HEK293 (cell line): ENCODE measurements around the gene SLC6A1.

ENCODE experiments used
- CTCF ChIA-PET: fragments of 350-600 bp; formaldehyde crosslinking; extraction: SDS; loops from one replicate; lab custom pipeline; 2021; ENCODE audit warnings: antibody characterized with exemption; lab: Yijun Ruan, JAX
- POLR2A ChIA-PET: fragments of 300-600 bp; formaldehyde crosslinking; extraction: SDS; loops from one replicate; lab custom pipeline; 2020; ENCODE audit warnings: antibody characterized with exemption, inconsistent platforms; lab: Yijun Ruan, JAX
- H3K27ac ChIP-seq: fragments of 200-500 bp; sonication (Bioruptor generic); 2 replicates; pipeline ENCODE4 v1.5.1; 2014; ENCODE audit warnings: low read depth, low read length, control low read depth, inconsistent platforms; ENCODE audit errors: extremely low read depth
- H3K36me3 ChIP-seq, 2 experiments: fragments of 200-500 bp in 1 of 2; sonication (Bioruptor generic) in 1 of 2; 1 replicate in 1 of 2; 2 replicates in 1 of 2; pipeline ENCODE4 v1.5.1; 2014 to 2017; ENCODE audit warnings: inconsistent platforms in 2 of 2, low read length in 2 of 2; ENCODE audit not compliant: control insufficient read depth in 2 of 2, insufficient read depth in 1 of 2
- H3K4me1 ChIP-seq: fragments of 200-500 bp; sonication (Bioruptor generic); 2 replicates; pipeline ENCODE4 v1.5.1; 2014; ENCODE audit warnings: mild to moderate bottlenecking, low read length, inconsistent platforms; ENCODE audit not compliant: control insufficient read depth, insufficient read depth
- H3K4me3 ChIP-seq: 2 replicates; pipeline ENCODE4 v1.5.1; 2011; ENCODE audit warnings: low read depth, mild to moderate bottlenecking, control low read depth, low read length, moderate library complexity
- H3K9me3 ChIP-seq: fragments of 200-500 bp; sonication (Bioruptor generic); 2 replicates; pipeline ENCODE4 v1.5.1; 2014; ENCODE audit warnings: low read depth, low read length, inconsistent platforms; ENCODE audit not compliant: control insufficient read depth, insufficient read depth
- BCL11A ChIP-seq: fragments of 450-650 bp; formaldehyde crosslinking; IDR thresholded peaks from 2 replicates; pipeline ENCODE4 v1.5.1; 2016; ENCODE audit warnings: low read depth, missing biosample characterization, missing genetic modification characterization
- BCL6B ChIP-seq: fragments of 450-650 bp; formaldehyde crosslinking; IDR thresholded peaks from 2 replicates; pipeline ENCODE4 v1.5.1; 2017; ENCODE audit warnings: missing biosample characterization, missing genetic modification characterization
- GLI2 ChIP-seq: fragments of 450-650 bp; formaldehyde crosslinking; IDR thresholded peaks from 2 replicates; pipeline ENCODE4; 2017; ENCODE audit warnings: missing biosample characterization, missing genetic modification characterization, low read depth, borderline replicate concordance
- KLF10 ChIP-seq: fragments of 450-650 bp; IDR thresholded peaks from 2 replicates; pipeline ENCODE4 v1.5.1; 2018; ENCODE audit warnings: missing biosample characterization, mild to moderate bottlenecking, missing genetic modification characterization
- KLF16 ChIP-seq: fragments of 450-650 bp; formaldehyde crosslinking; IDR thresholded peaks from 2 replicates; pipeline ENCODE4 v1.5.1; 2017; ENCODE audit warnings: missing biosample characterization, missing genetic modification characterization
- MZF1 ChIP-seq: fragments of 450-650 bp; formaldehyde crosslinking; IDR thresholded peaks from 2 replicates; pipeline ENCODE4 v1.5.1; 2017; ENCODE audit warnings: missing biosample characterization, missing genetic modification characterization, borderline replicate concordance
- ZBTB20 ChIP-seq: fragments of 450-650 bp; formaldehyde crosslinking; IDR thresholded peaks from 2 replicates; pipeline ENCODE4 v1.5.1; 2016; ENCODE audit warnings: missing biosample characterization, missing genetic modification characterization
- ZFP37 ChIP-seq: fragments of 450-650 bp; formaldehyde crosslinking; IDR thresholded peaks from 2 replicates; pipeline ENCODE4 v1.5.1; 2016; ENCODE audit warnings: missing biosample characterization, missing genetic modification characterization
- ZNF140 ChIP-seq: fragments of 450-650 bp; formaldehyde crosslinking; IDR thresholded peaks from 2 replicates; pipeline ENCODE4 v1.5.1; 2016; ENCODE audit warnings: missing biosample characterization, missing genetic modification characterization
- ZNF146 ChIP-seq: fragments of 450-650 bp; formaldehyde crosslinking; IDR thresholded peaks from 2 replicates; pipeline ENCODE4 v1.5.1; 2016; ENCODE audit warnings: missing biosample characterization, missing genetic modification characterization
- ZNF214 ChIP-seq: fragments of 450-650 bp; formaldehyde crosslinking; IDR thresholded peaks from 2 replicates; pipeline ENCODE4 v1.5.1; 2017; ENCODE audit warnings: missing biosample characterization, mild to moderate bottlenecking, missing genetic modification characterization, borderline replicate concordance
- ZNF248 ChIP-seq: fragments of 450-650 bp; formaldehyde crosslinking; IDR thresholded peaks from 2 replicates; pipeline ENCODE4 v1.5.1; 2017; ENCODE audit warnings: missing biosample characterization, missing genetic modification characterization
- ZNF266 ChIP-seq: fragments of 450-650 bp; formaldehyde crosslinking; IDR thresholded peaks from 2 replicates; pipeline ENCODE4 v1.5.1; 2016; ENCODE audit warnings: missing biosample characterization, missing genetic modification characterization, low read depth
- ZNF324 ChIP-seq: fragments of 450-650 bp; formaldehyde crosslinking; IDR thresholded peaks from 2 replicates; pipeline ENCODE4 v1.5.1; 2016; ENCODE audit warnings: missing biosample characterization, missing genetic modification characterization
- ZNF350 ChIP-seq: fragments of 450-650 bp; formaldehyde crosslinking; IDR thresholded peaks from 2 replicates; pipeline ENCODE4 v1.5.0; 2017; ENCODE audit warnings: missing biosample characterization, mild to moderate bottlenecking, missing genetic modification characterization
- ZNF416 ChIP-seq: fragments of 450-650 bp; formaldehyde crosslinking; IDR thresholded peaks from 2 replicates; pipeline ENCODE4 v1.5.1; 2016; ENCODE audit warnings: missing biosample characterization, missing genetic modification characterization
- ZNF48 ChIP-seq: fragments of 450-650 bp; formaldehyde crosslinking; IDR thresholded peaks from 2 replicates; pipeline ENCODE4 v1.5.1; 2016; ENCODE audit warnings: missing biosample characterization, missing genetic modification characterization
- ZNF514 ChIP-seq: fragments of 450-650 bp; formaldehyde crosslinking; IDR thresholded peaks from 2 replicates; pipeline ENCODE4 v1.5.1; 2016; ENCODE audit warnings: missing biosample characterization, missing genetic modification characterization
- ZNF521 ChIP-seq: fragments of 450-650 bp; formaldehyde crosslinking; IDR thresholded peaks from 2 replicates; pipeline ENCODE4 v1.5.1; 2017; ENCODE audit warnings: missing biosample characterization, mild to moderate bottlenecking, missing genetic modification characterization
- ZNF544 ChIP-seq: fragments of 450-650 bp; formaldehyde crosslinking; IDR thresholded peaks from 2 replicates; pipeline ENCODE4 v1.5.0; 2017; ENCODE audit warnings: missing biosample characterization, missing genetic modification characterization
- ZNF549 ChIP-seq: fragments of 450-650 bp; IDR thresholded peaks from 2 replicates; pipeline ENCODE4 v1.5.1; 2018; ENCODE audit warnings: missing biosample characterization, missing genetic modification characterization, mild to moderate bottlenecking, inconsistent platforms, moderate library complexity
- ZNF558 ChIP-seq: fragments of 450-650 bp; formaldehyde crosslinking; IDR thresholded peaks from 2 replicates; pipeline ENCODE4 v1.5.1; 2016; ENCODE audit warnings: missing biosample characterization, missing genetic modification characterization
- ZNF670 ChIP-seq: fragments of 450-650 bp; formaldehyde crosslinking; IDR thresholded peaks from 2 replicates; pipeline ENCODE4 v1.5.1; 2016; ENCODE audit warnings: missing biosample characterization, missing genetic modification characterization, low read depth
- ZNF677 ChIP-seq: fragments of 450-650 bp; IDR thresholded peaks from 2 replicates; pipeline ENCODE4 v1.5.0; 2018; ENCODE audit warnings: missing biosample characterization, mild to moderate bottlenecking, missing genetic modification characterization, moderate library complexity
- ZNF768 ChIP-seq: fragments of 450-650 bp; formaldehyde crosslinking; IDR thresholded peaks from 2 replicates; pipeline ENCODE4 v1.5.1; 2018; ENCODE audit warnings: missing biosample characterization, mild to moderate bottlenecking, missing genetic modification characterization
- ZNF791 ChIP-seq: fragments of 450-650 bp; formaldehyde crosslinking; IDR thresholded peaks from 2 replicates; pipeline ENCODE4 v1.5.1; 2016; ENCODE audit warnings: missing biosample characterization, missing genetic modification characterization
- ZSCAN30 ChIP-seq: fragments of 450-650 bp; IDR thresholded peaks from 2 replicates; pipeline ENCODE4 v1.5.1; 2018; ENCODE audit warnings: missing biosample characterization, mild to moderate bottlenecking, missing genetic modification characterization, moderate library complexity
- TF ChIP-seq, protein P1 (sequence below): fragments of 450-650 bp; formaldehyde crosslinking; IDR thresholded peaks from 2 replicates; pipeline ENCODE4 v1.5.1; 2016; ENCODE audit warnings: missing biosample characterization, missing genetic modification characterization
- TF ChIP-seq, protein P2 (sequence below): fragments of 450-650 bp; formaldehyde crosslinking; IDR thresholded peaks from 2 replicates; pipeline ENCODE4 v1.5.1; 2016; ENCODE audit warnings: missing biosample characterization, missing genetic modification characterization

The SLC6A1 gene

GRCh38 chr3:11071096-11071755 is 78.7 kb downstream of the SLC6A1 start:
- Histone ChIP-seq H3K4me3 (no peak overlapping the region), H3K36me3 (no peaks in the 10 kb centered on the region), H3K9me3 (no peaks in the 10 kb centered on the region), H3K4me1 (no peaks in the 10 kb centered on the region), H3K27ac (no peak overlapping the region)
- ChIA-PET CTCF (interaction anchor here (0.6 to 2.4 kb wide), 2 partner anchors 11 to 120 kb away, joined by 4 to 16 read pairs; no protein-coding TSS in a partner anchor), POLR2A (no interaction called here)
- TF ChIP-seq ZNF670 (tag by site-specific recombination) (no peak), ZNF48 (tag by site-specific recombination) (no peak), ZNF768 (tag by site-specific recombination) (no peak), ZNF146 (tag by site-specific recombination) (no peak), BCL11A (tag by site-specific recombination) (no peak), BCL6B (tag by site-specific recombination) (no peak), ZNF521 (tag by site-specific recombination) (no peak), ZFP37 (tag by site-specific recombination) (no peak), ZNF791 (tag by site-specific recombination) (no peak), MZF1 (tag by site-specific recombination) (no peak), ZNF514 (tag by site-specific recombination) (no peak), ZNF350 (tag by site-specific recombination) (no peak)
- TF ChIP-seq, protein P1, sequence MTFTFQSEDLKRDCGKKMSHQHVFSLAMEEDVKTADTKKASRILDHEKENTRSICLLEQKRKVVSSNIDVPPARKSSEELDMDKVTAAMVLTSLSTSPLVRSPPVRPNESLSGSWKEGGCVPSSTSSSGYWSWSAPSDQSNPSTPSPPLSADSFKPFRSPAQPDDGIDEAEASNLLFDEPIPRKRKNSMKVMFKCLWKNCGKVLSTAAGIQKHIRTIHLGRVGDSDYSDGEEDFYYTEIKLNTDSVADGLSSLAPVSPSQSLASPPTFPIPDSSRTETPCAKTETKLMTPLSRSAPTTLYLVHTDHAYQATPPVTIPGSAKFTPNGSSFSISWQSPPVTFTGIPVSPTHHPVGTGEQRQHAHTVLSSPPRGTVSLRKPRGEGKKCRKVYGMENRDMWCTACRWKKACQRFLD (tag by site-specific recombination): no peak

DNA sequence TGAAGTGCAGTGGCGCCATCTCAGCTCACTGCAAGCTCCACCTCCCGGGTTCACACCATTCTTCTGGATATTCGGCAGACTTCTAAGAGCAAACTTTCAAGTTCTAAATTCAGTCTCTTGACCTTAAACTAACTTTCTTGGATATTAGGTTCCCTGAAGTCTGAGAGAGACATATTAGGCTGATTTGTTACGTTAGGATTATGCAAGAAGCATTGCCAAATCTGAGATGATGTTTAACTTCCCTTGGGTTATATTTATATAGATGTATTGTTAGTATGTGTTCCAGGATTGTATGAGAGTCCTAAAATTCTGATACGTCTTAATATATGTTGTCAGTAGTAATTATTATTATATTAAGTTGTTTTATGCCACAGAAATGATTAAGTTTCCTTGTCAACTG is 80.1 kb downstream of the SLC6A1 start:
- TF ChIP-seq ZNF266 (tag by site-specific recombination) (no peak), KLF16 (tag by site-specific recombination) (no peak)
- H3K9me3 ChIP-seq: no peaks in the 10 kb centered on the region
- H3K4me3 ChIP-seq: no peak overlapping the region
- H3K4me1 ChIP-seq: no peaks in the 10 kb centered on the region
- H3K36me3 ChIP-seq: no peaks in the 10 kb centered on the region
- CTCF ChIA-PET: interaction anchor here (0.7 to 1.4 kb wide), 4 partner anchors 11 to 46 kb away, joined by 3 to 6 read pairs (median 4); no protein-coding TSS in a partner anchor
- no peak overlapping the region for H3K27ac ChIP-seq
- POLR2A ChIA-PET: no interaction called here

DNA sequence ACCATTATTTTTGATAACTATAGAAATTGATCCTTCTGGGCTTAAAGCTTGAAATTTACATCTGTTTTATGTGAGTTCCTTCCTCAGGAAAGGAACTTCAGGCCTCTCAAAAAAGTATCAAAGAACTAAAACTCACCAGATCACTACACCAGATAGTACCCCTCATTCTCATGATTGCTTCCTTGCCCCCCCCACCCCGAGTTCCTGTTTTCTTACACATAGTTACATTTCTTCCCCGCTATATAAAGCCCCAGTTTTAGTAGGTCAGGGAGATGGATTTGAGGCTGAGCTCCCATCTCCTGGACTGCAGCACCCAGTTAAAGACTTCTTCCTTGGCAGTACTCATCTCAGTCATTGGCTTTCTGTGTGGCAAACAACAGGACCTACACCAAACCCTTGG is 81.5 kb downstream of the SLC6A1 start:
- ChIA-PET CTCF (interaction anchor here (0.6 to 1.4 kb wide), 2 partner anchors 14 to 261 kb away, joined by 3 read pairs; no protein-coding TSS in a partner anchor), POLR2A (no interaction called here)
- H3K27ac ChIP-seq: no peak overlapping the region
- no peaks in the 10 kb centered on the region for H3K4me1 ChIP-seq
- H3K4me3 ChIP-seq: no peak overlapping the region
- H3K9me3 ChIP-seq: no peaks in the 10 kb centered on the region
- H3K36me3 ChIP-seq: no peaks in the 10 kb centered on the region
- TF ChIP-seq, protein P2, sequence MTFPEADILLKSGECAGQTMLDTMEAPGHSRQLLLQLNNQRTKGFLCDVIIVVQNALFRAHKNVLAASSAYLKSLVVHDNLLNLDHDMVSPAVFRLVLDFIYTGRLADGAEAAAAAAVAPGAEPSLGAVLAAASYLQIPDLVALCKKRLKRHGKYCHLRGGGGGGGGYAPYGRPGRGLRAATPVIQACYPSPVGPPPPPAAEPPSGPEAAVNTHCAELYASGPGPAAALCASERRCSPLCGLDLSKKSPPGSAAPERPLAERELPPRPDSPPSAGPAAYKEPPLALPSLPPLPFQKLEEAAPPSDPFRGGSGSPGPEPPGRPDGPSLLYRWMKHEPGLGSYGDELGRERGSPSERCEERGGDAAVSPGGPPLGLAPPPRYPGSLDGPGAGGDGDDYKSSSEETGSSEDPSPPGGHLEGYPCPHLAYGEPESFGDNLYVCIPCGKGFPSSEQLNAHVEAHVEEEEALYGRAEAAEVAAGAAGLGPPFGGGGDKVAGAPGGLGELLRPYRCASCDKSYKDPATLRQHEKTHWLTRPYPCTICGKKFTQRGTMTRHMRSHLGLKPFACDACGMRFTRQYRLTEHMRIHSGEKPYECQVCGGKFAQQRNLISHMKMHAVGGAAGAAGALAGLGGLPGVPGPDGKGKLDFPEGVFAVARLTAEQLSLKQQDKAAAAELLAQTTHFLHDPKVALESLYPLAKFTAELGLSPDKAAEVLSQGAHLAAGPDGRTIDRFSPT (tag by site-specific recombination): no peak
- TF ChIP-seq ZBTB20 (tag by site-specific recombination) (no peak), ZNF549 (tag by site-specific recombination) (no peak), ZNF214 (tag by site-specific recombination) (no peak), GLI2 (tag by site-specific recombination) (no peak), ZNF544 (tag by site-specific recombination) (no peak), ZNF558 (tag by site-specific recombination) (no peak), KLF10 (tag by site-specific recombination) (no peak), ZNF140 (tag by site-specific recombination) (no peak), ZNF677 (tag by site-specific recombination) (no peak), ZNF248 (tag by site-specific recombination) (no peak), ZSCAN30 (tag by site-specific recombination) (no peak), ZNF416 (tag by site-specific recombination) (no peak), ZNF324 (tag by site-specific recombination) (no peak)
